ENCODE results near the gene COL12A1. TPM values are rescaled to one million over a fixed set of nuclear protein-coding genes. Genes with fewer than 3 reads are reported as not detected.

COL12A1 gene
- total and polyA plus RNA-seq, 2 of the 13 experiments (the other 11 are each of a cell fraction or from before 2014, with no cell fraction given): 0.02 TPM; not detected in 1

DNA sequence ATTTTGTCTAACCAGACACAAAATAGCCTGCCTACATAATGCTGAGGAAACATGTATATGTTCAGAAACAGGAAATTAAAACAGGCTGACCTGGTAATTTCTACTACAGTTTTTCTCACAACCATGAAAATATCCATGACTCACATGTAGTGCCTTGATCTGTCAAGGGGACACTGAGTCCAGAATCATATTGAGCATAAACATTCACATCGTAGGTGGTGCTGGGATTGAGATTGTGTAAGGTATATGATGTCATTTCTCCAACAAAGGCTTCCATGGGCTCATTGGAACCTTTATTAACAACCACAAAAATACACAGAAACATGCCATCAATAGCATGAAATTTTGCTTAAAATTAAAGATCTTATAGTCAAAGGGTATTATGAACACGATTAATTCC lies 80.9 kb downstream of the COL12A1 start:
- H4K20me1 ChIP-seq (ENCODE audit: insufficient read depth, low read length): no peaks in the 10 kb centered on the region
- CTCF ChIA-PET (ENCODE audit: low intra/inter-chr PET ratio, low total read pairs): no interaction called here
- no peak overlapping the region for H3K27ac ChIP-seq (ENCODE audit: extremely low read length, insufficient read depth, low read length)
- no TSS peak for BruUV-seq (replicated peaks)
- H3K4me2 ChIP-seq (ENCODE audit: low read depth, low read length): no peak overlapping the region
- DNase-seq (ENCODE audit: low spot score): no peak
- in situ Hi-C loops (cut with HindIII; ENCODE audit: extremely low pct_ligation_motif_present, low pct_unique_long_range_greater_than_20kb): no loop called here
- no peak for ATAC-seq
- H3K36me3 ChIP-seq (replicated peaks in 1 of 2; ENCODE audit: control insufficient read depth in 1 of 2, insufficient read depth in 2 of 2, low read length in 2 of 2): no peaks in the 10 kb centered on the region
- no peak overlapping the region for H3K9ac ChIP-seq (ENCODE audit: insufficient read depth, low read depth, low read length)
- no peak for FAIRE-seq
- no peak overlapping the region for H3K4me3 ChIP-seq (replicated peaks in 1 of 3; ENCODE audit: insufficient read depth in 1 of 3, low read depth in 2 of 3, low read length in 3 of 3)
- H3K4me1 ChIP-seq (ENCODE audit: insufficient read depth, low read length): no peaks in the 10 kb centered on the region
- no peak overlapping the region for H2AFZ ChIP-seq (ENCODE audit: low read length)
- POLR2A ChIA-PET: no interaction called here
- no peaks in the 10 kb centered on the region for H3K9me3 ChIP-seq (ENCODE audit: low read length)
- intact Hi-C loops (cut with micrococcal nuclease; ENCODE audit: unreplicated experiment): no loop called here
- no peaks in the 10 kb centered on the region for H3K27me3 ChIP-seq (ENCODE audit: control insufficient read depth in 1 of 2, insufficient read depth in 2 of 2, low read length in 2 of 2)
- H3K79me2 ChIP-seq (ENCODE audit: insufficient read depth, low read length): no peaks in the 10 kb centered on the region
- 0% methylated on average over 2 of the region's 2 CpGs for WGBS (ENCODE audit: low lambda C conversion rate)
- TF ChIP-seq, protein P1, sequence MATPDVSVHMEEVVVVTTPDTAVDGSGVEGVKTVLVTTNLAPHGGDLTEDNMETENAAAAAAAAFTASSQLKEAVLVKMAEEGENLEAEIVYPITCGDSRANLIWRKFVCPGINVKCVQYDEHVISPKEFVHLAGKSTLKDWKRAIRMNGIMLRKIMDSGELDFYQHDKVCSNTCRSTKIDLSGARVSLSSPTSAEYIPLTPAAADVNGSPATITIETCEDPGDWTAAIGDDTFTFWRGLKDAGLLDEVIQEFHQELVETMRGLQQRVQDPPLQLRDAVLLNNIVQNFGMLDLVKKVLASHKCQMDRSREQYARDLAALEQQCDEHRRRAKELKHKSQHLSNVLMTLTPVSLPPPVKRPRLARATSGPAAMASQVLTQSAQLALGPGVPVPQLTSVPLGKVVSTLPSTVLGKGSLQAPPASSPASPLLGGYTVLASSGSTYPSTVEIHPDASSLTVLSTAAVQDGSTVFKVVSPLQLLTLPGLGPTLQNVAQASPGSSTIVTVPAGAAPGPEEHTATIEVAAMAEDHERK (CRISPR knock-in tag; IDR thresholded peaks at IDR 0.05; ENCODE audit: low read depth): no peak
- TF ChIP-seq POLR2AphosphoS5 (IDR thresholded peaks at IDR 0.05; ENCODE audit: low read depth, low read length): no peak
- TF ChIP-seq, protein P2, sequence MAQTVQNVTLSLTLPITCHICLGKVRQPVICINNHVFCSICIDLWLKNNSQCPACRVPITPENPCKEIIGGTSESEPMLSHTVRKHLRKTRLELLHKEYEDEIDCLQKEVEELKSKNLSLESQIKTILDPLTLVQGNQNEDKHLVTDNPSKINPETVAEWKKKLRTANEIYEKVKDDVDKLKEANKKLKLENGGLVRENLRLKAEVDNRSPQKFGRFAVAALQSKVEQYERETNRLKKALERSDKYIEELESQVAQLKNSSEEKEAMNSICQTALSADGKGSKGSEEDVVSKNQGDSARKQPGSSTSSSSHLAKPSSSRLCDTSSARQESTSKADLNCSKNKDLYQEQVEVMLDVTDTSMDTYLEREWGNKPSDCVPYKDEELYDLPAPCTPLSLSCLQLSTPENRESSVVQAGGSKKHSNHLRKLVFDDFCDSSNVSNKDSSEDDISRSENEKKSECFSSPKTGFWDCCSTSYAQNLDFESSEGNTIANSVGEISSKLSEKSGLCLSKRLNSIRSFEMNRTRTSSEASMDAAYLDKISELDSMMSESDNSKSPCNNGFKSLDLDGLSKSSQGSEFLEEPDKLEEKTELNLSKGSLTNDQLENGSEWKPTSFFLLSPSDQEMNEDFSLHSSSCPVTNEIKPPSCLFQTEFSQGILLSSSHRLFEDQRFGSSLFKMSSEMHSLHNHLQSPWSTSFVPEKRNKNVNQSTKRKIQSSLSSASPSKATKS (CRISPR knock-in tag; IDR thresholded peaks at IDR 0.05): no peak
- TF ChIP-seq, protein P3, sequence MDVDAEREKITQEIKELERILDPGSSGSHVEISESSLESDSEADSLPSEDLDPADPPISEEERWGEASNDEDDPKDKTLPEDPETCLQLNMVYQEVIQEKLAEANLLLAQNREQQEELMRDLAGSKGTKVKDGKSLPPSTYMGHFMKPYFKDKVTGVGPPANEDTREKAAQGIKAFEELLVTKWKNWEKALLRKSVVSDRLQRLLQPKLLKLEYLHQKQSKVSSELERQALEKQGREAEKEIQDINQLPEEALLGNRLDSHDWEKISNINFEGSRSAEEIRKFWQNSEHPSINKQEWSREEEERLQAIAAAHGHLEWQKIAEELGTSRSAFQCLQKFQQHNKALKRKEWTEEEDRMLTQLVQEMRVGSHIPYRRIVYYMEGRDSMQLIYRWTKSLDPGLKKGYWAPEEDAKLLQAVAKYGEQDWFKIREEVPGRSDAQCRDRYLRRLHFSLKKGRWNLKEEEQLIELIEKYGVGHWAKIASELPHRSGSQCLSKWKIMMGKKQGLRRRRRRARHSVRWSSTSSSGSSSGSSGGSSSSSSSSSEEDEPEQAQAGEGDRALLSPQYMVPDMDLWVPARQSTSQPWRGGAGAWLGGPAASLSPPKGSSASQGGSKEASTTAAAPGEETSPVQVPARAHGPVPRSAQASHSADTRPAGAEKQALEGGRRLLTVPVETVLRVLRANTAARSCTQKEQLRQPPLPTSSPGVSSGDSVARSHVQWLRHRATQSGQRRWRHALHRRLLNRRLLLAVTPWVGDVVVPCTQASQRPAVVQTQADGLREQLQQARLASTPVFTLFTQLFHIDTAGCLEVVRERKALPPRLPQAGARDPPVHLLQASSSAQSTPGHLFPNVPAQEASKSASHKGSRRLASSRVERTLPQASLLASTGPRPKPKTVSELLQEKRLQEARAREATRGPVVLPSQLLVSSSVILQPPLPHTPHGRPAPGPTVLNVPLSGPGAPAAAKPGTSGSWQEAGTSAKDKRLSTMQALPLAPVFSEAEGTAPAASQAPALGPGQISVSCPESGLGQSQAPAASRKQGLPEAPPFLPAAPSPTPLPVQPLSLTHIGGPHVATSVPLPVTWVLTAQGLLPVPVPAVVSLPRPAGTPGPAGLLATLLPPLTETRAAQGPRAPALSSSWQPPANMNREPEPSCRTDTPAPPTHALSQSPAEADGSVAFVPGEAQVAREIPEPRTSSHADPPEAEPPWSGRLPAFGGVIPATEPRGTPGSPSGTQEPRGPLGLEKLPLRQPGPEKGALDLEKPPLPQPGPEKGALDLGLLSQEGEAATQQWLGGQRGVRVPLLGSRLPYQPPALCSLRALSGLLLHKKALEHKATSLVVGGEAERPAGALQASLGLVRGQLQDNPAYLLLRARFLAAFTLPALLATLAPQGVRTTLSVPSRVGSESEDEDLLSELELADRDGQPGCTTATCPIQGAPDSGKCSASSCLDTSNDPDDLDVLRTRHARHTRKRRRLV (CRISPR knock-in tag; IDR thresholded peaks at IDR 0.05): no peak
- TF ChIP-seq ZNF235 (CRISPR knock-in tag; IDR thresholded peaks at IDR 0.05; ENCODE audit: borderline replicate concordance): no peak
- no peak for TF ChIP-seq ZKSCAN5 (CRISPR knock-in tag; IDR thresholded peaks at IDR 0.05)
- no peak for TF ChIP-seq PRPF4 (IDR thresholded peaks at IDR 0.05; ENCODE audit: low read depth, low read length, poor library complexity, severe bottlenecking)
- TF ChIP-seq PCBP1 (IDR thresholded peaks at IDR 0.05; ENCODE audit: borderline replicate concordance, low read depth, low read length): no peak
- TF ChIP-seq RNF2 (conservative IDR thresholded peaks at IDR 0.05; ENCODE audit: low read depth): no peak
- no peak for TF ChIP-seq ZNF354B (CRISPR knock-in tag; IDR thresholded peaks at IDR 0.05)
- TF ChIP-seq ZNF17 (CRISPR knock-in tag; IDR thresholded peaks at IDR 0.05): no peak
- no peak for TF ChIP-seq SATB2 (CRISPR knock-in tag; IDR thresholded peaks at IDR 0.05)
- TF ChIP-seq GATA4 (IDR thresholded peaks at IDR 0.05; ENCODE audit: borderline replicate concordance, low read depth): no peak
- TF ChIP-seq ZNF577 (CRISPR knock-in tag; IDR thresholded peaks at IDR 0.05; ENCODE audit: borderline replicate concordance, low read depth): no peak
- TF ChIP-seq HMG20B (CRISPR knock-in tag; conservative IDR thresholded peaks at IDR 0.05): no peak
- TF ChIP-seq PAF1 (CRISPR knock-in tag; IDR thresholded peaks at IDR 0.05): no peak
- TF ChIP-seq MTA3 (CRISPR knock-in tag; IDR thresholded peaks at IDR 0.05): no peak
